GM18868 (cell line): ENCODE results near the gene CGA.
"Not testable (repeated sequence)": the region's sequence is repeated elsewhere in the genome, so short reads cannot be mapped to it uniquely, and the experiment has no call there.

Source experiments
- ATAC-seq: cut with Tn5 transposase; IDR thresholded peaks from one replicate; pipeline ENCODE4 v1.9.1; 2021; ENCODE audit warnings: mild to moderate bottlenecking, moderate library complexity; ENCODE audit not compliant: unreplicated experiment

The CGA gene

DNA sequence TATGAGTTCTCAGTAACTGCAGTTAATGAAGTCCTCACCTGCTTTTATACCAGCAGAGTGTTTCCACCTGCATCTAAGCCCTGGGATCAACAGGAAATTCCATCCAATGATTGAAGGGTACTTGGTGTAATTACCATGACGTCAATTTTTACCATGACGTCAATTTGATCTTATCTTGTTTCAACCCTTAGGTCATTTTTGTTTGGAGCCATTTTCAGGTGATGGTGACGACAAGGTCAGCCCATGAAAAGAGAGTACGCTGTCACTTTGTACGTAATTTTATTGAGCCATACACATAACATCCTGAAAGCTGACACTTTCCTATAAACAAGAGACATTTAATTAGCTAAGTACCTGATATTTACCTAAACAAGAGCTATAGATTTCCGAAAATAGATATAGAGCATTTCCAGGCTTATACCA is at the start of gene CGA:
Gene CGA, minus strand, starts transcription at position 20 of the 423 bp plus-strand sequence. CDS start 6,906 bp downstream, outside the sequence.
- ATAC-seq = no peak

DNA sequence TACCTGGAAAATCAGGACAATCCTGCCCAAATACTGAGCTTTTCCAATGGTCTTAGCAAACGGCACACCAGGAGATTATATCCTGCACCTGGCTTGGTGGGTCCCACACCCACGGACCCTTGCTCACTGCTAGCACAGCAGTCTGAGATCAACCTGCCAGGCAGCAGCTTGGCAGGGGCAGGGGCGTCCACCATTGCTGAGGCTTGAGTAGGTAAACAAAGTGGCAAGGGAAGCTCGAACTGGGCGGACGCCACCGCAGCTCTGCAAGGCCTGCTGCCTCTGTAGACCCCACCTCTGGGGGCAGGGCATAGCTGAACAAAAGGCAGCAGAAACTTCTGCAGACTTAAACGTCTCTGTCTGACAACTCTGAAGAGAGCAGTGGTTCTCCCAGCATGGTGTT is 45.0 kb upstream of the CGA start:
- ATAC-seq = not testable (repeated sequence)

DNA sequence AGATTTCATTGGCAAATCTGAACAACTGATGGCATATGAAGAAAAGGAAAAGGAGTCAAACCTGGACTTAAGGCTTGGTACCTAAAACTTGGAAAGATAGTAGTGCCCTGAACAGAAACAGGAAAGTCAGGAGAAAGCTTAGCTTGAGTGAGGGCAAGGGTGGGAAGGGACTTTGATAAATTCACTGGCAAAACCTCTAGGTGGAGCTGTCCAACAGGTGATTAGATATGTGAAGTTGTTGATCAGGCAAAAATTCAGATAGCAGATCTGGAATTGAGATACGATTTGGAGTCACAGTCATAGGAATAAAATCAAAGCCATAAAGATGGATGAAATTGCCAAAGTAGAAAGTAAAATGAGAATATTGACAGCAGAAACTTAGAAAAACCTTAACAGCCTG is 44.3 kb upstream of the CGA start:
- ATAC-seq = peak; percentile 75

DNA sequence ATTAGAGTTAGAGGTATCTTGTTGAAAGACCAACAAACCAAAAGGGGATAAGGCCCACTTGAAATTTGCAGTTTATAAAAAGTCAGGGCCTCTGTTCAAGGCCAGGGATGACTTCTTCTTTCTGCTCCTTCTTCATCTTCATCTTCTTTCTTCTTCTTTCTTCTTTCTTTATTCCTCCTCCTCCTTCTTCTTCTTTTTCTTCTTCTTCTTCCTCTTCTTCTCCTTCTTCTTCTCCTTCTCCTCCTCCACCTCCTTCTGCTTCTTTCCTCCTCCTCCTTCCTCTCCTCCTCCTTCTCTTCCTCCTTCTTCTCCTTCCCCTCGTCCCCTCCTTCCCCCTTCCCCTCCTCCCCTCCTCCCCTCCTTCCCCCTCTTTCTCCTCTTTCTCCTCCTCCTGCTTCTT is 42.1 kb upstream of the CGA start:
- ATAC-seq = no peak

DNA sequence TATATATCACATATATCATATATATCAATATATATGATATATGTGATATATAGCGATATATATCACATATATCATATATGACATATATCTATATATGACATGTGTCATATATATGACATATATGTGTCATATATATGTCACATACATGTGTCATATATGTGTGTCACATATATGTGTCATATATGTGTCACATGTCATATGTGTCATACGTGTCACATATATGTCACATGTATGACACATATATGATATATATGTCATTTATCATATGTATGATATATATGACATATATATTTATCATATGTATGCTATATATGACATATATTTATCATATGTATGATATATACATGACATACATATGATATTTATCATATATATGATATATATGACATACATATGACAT is 32.8 kb upstream of the CGA start:
- ATAC-seq = no peak

DNA sequence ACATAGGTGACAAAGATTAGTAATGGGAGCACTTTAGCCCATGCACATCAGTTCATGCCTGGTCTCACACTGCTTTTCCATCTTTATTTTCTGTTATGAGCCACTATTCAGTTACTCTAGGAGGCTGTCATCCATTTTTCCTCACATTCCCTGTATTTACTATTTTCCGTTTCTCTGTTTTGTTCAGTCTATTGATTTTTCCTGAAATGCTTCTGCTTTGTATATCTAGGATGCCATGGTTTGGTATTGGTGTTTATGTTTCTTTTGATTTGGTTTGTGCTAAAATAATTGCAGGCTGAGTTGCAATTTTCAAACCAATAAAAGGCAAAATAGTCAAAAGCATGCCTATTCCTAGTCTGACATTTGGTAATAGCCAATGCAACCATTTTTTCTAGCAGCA is 31.6 kb upstream of the CGA start:
- ATAC-seq = no peak

DNA sequence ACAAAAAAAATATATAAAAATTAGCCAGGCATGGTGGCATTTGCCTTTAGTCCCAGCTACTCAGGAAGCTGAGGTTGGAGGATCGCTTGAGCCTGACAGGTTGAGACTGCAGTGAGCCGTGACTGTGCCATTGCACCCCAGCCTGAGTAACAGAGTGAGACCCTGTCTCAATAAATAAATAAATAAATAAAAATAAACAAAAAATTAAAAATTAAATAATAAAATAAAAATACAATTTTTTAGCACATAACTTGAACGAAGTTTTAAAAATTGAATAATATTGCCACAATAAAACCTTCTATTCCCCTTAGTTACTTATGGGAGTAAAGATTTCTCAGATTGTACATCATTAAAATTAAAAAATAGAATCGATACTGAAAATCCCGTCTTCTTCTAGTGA is 29.2 kb upstream of the CGA start:
- ATAC-seq = no peak

DNA sequence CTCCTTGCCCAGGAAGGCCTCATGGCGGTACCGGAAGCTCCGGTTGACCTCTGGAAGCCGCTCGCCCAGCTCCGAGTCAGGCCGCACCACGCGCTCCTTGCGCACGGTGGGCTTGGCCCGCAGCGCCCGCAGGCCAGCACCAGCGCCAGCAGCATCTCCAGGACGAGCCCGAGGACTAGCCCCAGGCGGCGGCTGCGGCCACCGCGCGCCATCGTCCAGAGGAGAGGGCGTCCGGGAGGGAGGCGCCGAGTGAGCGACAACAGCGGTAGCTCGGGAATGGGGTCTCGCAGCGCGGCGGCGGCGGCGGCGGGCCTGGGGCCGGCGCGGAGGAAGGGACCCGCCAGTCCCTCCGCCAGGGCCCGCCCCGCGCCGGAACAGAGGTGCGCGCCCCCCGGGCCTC is 27.6 kb upstream of the CGA start:
- no peak for ATAC-seq

GRCh38 chr6:87118054-87118453 is 23.1 kb upstream of the CGA start:
- ATAC-seq = no peak

GRCh38 chr6:87116922-87117321 is 22.0 kb upstream of the CGA start:
- no peak for ATAC-seq

- peak; percentile 100 for ATAC-seq
Observed at GRCh38 chr6:87115402-87116135, 20.7 kb upstream of the CGA start.

GRCh38 chr6:87110636-87111035 is 15.7 kb upstream of the CGA start:
- ATAC-seq = peak; percentile 73

GRCh38 chr6:87105823-87106222 is 10.9 kb upstream of the CGA start:
- ATAC-seq = no peak

DNA sequence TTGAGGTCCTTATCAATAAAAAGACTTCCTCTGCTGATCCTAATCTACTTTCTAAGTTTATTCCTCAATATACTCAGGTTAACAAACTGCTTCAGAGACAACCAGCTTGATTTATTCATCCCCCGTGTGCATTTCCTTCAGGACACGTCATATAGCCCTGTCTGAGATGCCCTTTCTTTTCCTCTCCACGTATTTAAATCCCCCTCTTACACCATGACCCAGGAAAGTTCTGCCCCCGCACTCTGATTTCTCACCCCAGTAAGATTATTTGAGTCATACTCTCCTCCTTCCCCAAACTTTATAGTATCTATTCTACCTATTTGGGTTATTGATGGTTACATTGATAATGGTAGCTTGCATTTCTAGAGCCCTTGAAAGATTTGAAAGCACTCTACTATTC is 9.8 kb upstream of the CGA start:
- ATAC-seq = no peak

DNA sequence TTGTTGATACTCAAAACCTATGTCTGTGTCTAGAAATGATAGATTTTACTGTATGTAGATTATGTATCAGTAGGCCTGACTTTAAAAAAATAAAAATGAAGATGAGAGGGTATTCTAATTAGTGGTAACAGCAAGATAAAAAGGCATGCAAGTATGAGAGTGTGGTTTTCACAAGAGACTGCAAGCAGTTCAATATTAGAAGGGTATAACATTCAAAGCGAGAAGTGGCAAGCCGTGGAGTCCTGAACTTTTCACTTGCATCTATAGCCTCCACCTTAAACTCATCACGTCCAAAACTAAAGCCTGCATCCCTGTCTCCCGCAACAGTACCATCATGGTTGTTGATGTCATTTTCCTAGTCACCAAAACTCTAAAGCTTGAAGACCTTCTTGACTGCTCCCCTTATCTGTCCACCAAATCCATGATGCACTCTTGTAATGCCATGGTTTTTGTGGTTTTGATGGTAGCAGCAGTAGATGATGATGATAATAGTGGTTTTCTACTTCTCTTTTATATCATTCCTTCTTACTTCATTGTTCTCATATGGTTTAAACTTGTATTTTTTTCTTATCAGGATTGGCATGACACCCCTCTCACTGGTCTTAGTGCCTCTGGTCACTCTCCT is 9.2 kb upstream of the CGA start:
- peak; percentile 39 for ATAC-seq

DNA sequence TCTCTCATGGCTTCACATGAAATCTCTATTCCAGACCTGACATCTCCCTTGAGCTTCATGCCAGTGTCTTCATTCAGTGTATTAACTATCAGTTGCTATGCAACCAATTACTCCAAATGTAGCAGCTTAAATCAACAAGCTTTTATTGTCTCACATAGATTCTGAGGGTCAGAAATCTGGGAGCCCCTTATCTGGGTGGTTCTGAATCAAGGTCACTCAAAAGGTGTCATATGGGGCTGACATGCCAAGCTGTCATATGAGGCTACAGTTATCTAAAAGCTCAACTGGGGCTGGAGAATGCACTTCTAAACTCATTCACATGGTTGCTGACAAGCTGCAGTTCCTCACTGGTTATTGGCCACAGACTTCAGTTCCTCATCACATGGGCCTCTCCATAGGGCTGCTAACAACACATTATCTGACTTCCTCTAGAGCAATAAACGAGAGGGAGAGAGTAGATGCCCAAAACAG is 7.3 kb upstream of the CGA start:
- peak; percentile 32 for ATAC-seq

GRCh38 chr6:87101067-87101466 is 6.2 kb upstream of the CGA start:
- ATAC-seq = no peak

DNA sequence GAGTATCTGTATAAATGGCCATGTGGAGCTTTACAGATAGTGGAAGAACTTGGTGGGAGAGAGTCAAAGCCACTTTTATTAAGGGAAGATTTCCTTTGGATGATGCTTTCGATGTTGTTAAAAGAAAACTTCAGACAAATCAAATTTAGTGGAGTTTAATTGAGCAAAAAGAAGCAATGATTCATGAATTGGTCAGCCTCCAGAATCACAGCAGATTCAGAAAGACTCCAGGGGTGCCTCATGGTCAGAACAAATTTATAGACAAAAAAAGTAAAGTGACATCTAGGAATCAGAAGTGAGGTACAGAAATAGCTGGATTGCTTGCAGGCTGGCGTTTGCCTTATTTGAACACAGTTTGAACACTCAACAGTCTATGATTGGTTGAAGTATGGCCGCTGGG is 5.3 kb upstream of the CGA start:
- no peak for ATAC-seq

DNA sequence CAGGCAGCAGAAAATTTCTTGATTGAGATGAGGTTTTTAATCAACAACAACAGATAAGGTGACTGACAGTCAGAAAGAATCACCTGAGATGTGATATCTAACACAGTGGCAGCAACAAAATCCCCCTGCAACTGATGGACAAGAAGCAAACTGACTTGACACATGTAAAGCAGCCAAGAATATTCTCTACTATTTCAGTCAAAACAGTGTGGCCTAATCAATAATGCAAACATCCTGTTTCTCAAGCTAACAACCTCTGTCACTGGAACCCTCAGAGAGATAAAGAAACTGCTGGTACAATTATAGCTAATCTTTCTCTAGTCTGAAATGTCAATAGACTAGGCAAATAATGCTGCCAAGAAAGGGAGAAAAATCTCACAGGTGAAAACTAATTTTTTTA is 4.6 kb upstream of the CGA start:
- peak; percentile 71 for ATAC-seq

GRCh38 chr6:87094576-87094975 is 330 bp downstream of the CGA start:
- ATAC-seq = no peak

GRCh38 chr6:87093651-87094050 is 1.3 kb downstream of the CGA start:
- no peak for ATAC-seq

DNA sequence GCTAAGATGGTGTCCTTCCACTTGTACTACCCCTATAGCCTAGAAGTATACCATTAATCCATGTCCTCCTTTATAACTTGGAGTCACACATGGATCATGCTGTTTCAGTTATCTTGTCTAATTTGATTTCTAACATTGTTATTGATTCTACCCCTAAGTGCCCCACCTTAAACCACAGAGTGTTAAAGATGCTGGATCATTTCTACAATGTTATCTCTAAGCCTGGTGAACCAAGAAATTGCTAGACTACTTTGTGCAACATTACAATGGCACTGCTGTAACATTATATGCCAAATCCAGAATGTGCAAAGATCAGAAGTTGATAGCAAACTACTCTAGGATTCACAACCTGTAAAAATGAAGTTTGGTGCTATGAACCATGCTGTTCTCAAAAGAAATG is 1.7 kb downstream of the CGA start:
- no peak for ATAC-seq

DNA sequence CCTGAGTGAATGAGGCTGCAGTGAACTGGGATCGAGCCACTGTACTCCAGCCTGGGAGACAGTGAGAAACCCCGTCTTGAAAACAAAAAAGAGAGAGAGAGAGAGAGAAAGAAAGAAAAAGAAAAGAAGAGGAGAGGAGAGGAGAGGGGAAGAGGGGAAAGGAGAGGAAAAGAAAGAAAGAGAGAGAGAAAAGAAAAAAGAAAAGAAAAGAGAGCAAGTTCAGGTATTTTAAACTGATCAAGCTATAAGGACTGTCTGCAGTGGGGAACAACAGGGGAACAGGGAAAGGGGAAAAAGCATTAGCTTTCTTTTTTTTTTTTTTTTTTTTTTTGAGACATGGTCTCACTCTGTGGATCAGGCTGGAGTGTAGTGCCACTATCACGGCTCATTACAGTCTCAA is 2.5 kb downstream of the CGA start:
- no peak for ATAC-seq
